IMR-90 (cell line): Measurements from ENCODE around the gene EVI5. TPM values are rescaled to one million over a fixed set of nuclear protein-coding genes. Genes with fewer than 3 reads are reported as not detected.
A peak's percentile ranks its signal among the peaks of the same experiment; 100 is the strongest.
"Not testable (repeated sequence)": the region's sequence is repeated elsewhere in the genome, so short reads cannot be mapped to it uniquely, and the experiment has no call there.

Source experiments
- ATAC-seq: fragments of 200-7000 bp; cut with Tn5 transposase; 2 replicates; pipeline ENCODE4 v1.9.1; 2020; ENCODE audit warnings: low read depth, mild to moderate bottlenecking, moderate library complexity
- BruUV-seq: library from RNA; stranded (reverse); fragments of 400-500 nt; replicated peaks from 2 replicates; lab custom pipeline; 2021; lab: Mats Ljungman, UMichigan
- CTCF ChIA-PET: fragments of 300-600 bp; formaldehyde crosslinking; extraction: SDS; loops from one replicate; lab custom pipeline; 2021; ENCODE audit warnings: antibody characterized with exemption; lab: Yijun Ruan, JAX
- POLR2A ChIA-PET: fragments of 300-600 bp; sonication (Branson Sonifier 250); formaldehyde crosslinking; loops from one replicate; lab custom pipeline; 2022; ENCODE audit warnings: antibody characterized with exemption; ENCODE audit not compliant: unreplicated experiment; lab: Charles Lee
- DNase-seq: peaks from one replicate; pipeline ENCODE4 v3.0.0; 2013
- H2AFZ ChIP-seq: replicated peaks from 2 replicates; pipeline ENCODE3; 2013; ENCODE audit warnings: low read length, mild to moderate bottlenecking; ENCODE audit not compliant: poor library complexity
- H2AK5ac ChIP-seq: 2 replicates; pipeline ENCODE4 v1.6.1; 2013; ENCODE audit warnings: low read depth, low read length, inconsistent platforms
- H2AK9ac ChIP-seq: replicated peaks from 2 replicates; pipeline ENCODE3; 2013; ENCODE audit warnings: mild to moderate bottlenecking, low read depth, low read length, moderate library complexity; ENCODE audit not compliant: poor library complexity
- H2BK120ac ChIP-seq: 2 replicates; pipeline ENCODE4 v1.6.1; 2013; ENCODE audit warnings: low read depth, low read length, inconsistent platforms
- H2BK15ac ChIP-seq: 3 replicates; pipeline ENCODE4 v1.6.1; 2013; ENCODE audit warnings: low read depth, low read length, inconsistent platforms
- H2BK20ac ChIP-seq: 2 replicates; pipeline ENCODE4 v1.6.1; 2013; ENCODE audit warnings: low read depth, mild to moderate bottlenecking, inconsistent platforms, low read length, moderate library complexity
- H2BK5ac ChIP-seq: 2 replicates; pipeline ENCODE4 v1.6.1; 2013; ENCODE audit warnings: mild to moderate bottlenecking, low read depth, low read length, inconsistent platforms; ENCODE audit not compliant: poor library complexity, severe bottlenecking
- H3K14ac ChIP-seq: replicated peaks from 2 replicates; pipeline ENCODE4 v1.6.1; 2013; ENCODE audit warnings: low read depth, low read length, inconsistent platforms
- H3K18ac ChIP-seq: 2 replicates; pipeline ENCODE4 v1.6.1; 2013; ENCODE audit warnings: low read depth, low read length, control low read depth
- H3K23ac ChIP-seq: 2 replicates; pipeline ENCODE4 v1.6.1; 2013; ENCODE audit warnings: low read depth, low read length, inconsistent platforms
- H3K27ac ChIP-seq: 2 replicates; pipeline ENCODE4 v1.5.1; 2013; ENCODE audit warnings: mild to moderate bottlenecking, control low read depth, low read length; ENCODE audit not compliant: insufficient read depth
- H3K27me3 ChIP-seq: 2 replicates; pipeline ENCODE4 v1.6.1; 2013; ENCODE audit warnings: low read length; ENCODE audit not compliant: control insufficient read depth, insufficient read depth
- H3K36me3 ChIP-seq: 2 replicates; pipeline ENCODE4 v1.6.1; 2013; ENCODE audit warnings: low read length, mixed read lengths; ENCODE audit not compliant: control insufficient read depth, insufficient read depth
- H3K4ac ChIP-seq: 2 replicates; pipeline ENCODE4 v1.6.1; 2013; ENCODE audit warnings: low read depth, low read length, inconsistent platforms
- H3K4me1 ChIP-seq: 2 replicates; pipeline ENCODE4 v1.6.1; 2013; ENCODE audit warnings: low read length, mixed read lengths; ENCODE audit not compliant: control insufficient read depth, insufficient read depth
- H3K4me2 ChIP-seq: 2 replicates; pipeline ENCODE4 v1.6.1; 2013; ENCODE audit warnings: low read depth, mild to moderate bottlenecking, control low read depth, low read length, moderate library complexity
- H3K4me3 ChIP-seq: 2 replicates; pipeline ENCODE4 v1.5.1; 2013; ENCODE audit warnings: low read depth, mild to moderate bottlenecking, control low read depth, low read length, moderate library complexity; ENCODE audit not compliant: insufficient read depth
- H3K56ac ChIP-seq: 2 replicates; pipeline ENCODE4 v1.6.1; 2013; ENCODE audit warnings: low read length, inconsistent platforms; ENCODE audit not compliant: insufficient read depth; ENCODE audit errors: extremely low read depth
- H3K79me1 ChIP-seq, 2 experiments: 2 replicates each; pipeline ENCODE4 v1.6.1; 2013; ENCODE audit warnings: low read length in 2 of 2, inconsistent platforms in 1 of 2, low read depth in 1 of 2
- H3K9ac ChIP-seq: 2 replicates; pipeline ENCODE4 v1.6.1; 2013; ENCODE audit warnings: low read depth, low read length, control low read depth
- H3K9me1 ChIP-seq: 2 replicates; pipeline ENCODE4 v1.6.1; 2013; ENCODE audit warnings: low read length, inconsistent platforms; ENCODE audit not compliant: insufficient read depth
- H3K9me3 ChIP-seq: 2 replicates; pipeline ENCODE4 v1.6.1; 2013; ENCODE audit warnings: low read length; ENCODE audit not compliant: control insufficient read depth, insufficient read depth
- H4K20me1 ChIP-seq: 2 replicates; pipeline ENCODE4 v1.6.1; 2013; ENCODE audit warnings: low read length, inconsistent platforms; ENCODE audit not compliant: insufficient read depth
- H4K5ac ChIP-seq: 2 replicates; pipeline ENCODE4 v1.6.1; 2013; ENCODE audit warnings: mild to moderate bottlenecking, low read depth, low read length, control low read depth
- H4K8ac ChIP-seq, 2 experiments: 2 replicates each; pipeline ENCODE4 v1.6.1; 2013; ENCODE audit warnings: low read depth in 2 of 2, low read length in 2 of 2, control low read depth in 1 of 2, inconsistent platforms in 1 of 2
- H4K91ac ChIP-seq: 2 replicates; pipeline ENCODE4 v1.6.1; 2013; ENCODE audit warnings: low read depth, low read length, inconsistent platforms; ENCODE audit not compliant: insufficient read depth
- CEBPB ChIP-seq: IDR thresholded peaks from 2 replicates; pipeline ENCODE4 v1.6.1; 2012; ENCODE audit warnings: low read depth, low read length, improper control_type of control experiment
- RAD21 ChIP-seq: IDR thresholded peaks from 2 replicates; pipeline ENCODE4 v1.6.1; 2012; ENCODE audit warnings: low read length, improper control_type of control experiment
- WGBS, 2 experiments: methylation state at CpG; one replicate each; pipeline versions ENCODE4 v1.1.5 to v1.1.7; 2013; ENCODE audit warnings: missing lambda C conversion rate in 2 of 2; ENCODE audit not compliant: insufficient read length in 1 of 2; ENCODE audit errors: extremely low coverage in 2 of 2; 5-methylcytosine and 5-hydroxymethylcytosine counted together
- dilution Hi-C: fragments of 300-500 bp; cut with HindIII; formaldehyde crosslinking; loops from one replicate; pipeline ENCODE4 v1.14.3; 2018; ENCODE audit warnings: low sequenced_read_pairs; ENCODE audit not compliant: unreplicated experiment
- in situ Hi-C: fragments of 300-500 bp; cut with MboI; formaldehyde crosslinking; loops from 3 replicates; pipeline ENCODE4 v1.14.3; 2019; ENCODE audit warnings: low sequenced_read_pairs, inconsistent platforms, mixed read lengths
- intact Hi-C: fragments of 100-400 bp; cut with micrococcal nuclease; formaldehyde crosslinking; loops from 2 replicates; pipeline ENCODE4 v1.10.0; 2022
- polyA plus RNA-seq, 3 experiments: library from polyadenylated mRNA; depleted of rRNA; stranded (reverse); fragments of >200 nt; gene quantifications; 2 replicates each; pipeline ENCODE4 v1.2.3, GENCODE V29; 2012; ENCODE audit warnings: low replicate concordance in 1 of 3
- total RNA-seq: library from RNA; depleted of rRNA; stranded (reverse); fragments of >200 nt; gene quantifications from 2 replicates; pipeline ENCODE4 v1.2.3, GENCODE V29; 2012

The EVI5 gene
- total and polyA plus RNA-seq, 2 of the 4 experiments (the other 2 are of a cell fraction) = 13.9 to 26.9 TPM

- Histone ChIP-seq H2BK20ac (no peak overlapping the region), H3K27me3 (no peaks in the 10 kb centered on the region), H4K8ac (no peak overlapping the region), H2BK120ac (no peak overlapping the region), H3K9ac (no peak overlapping the region), H3K9me3 (no peaks in the 10 kb centered on the region), H2AFZ (no peak overlapping the region), H3K23ac (no peak overlapping the region), H4K5ac (no peak overlapping the region), H2BK15ac (no peak overlapping the region), H3K4me3 (no peak overlapping the region), H3K36me3 (no peaks in the 10 kb centered on the region; the same call in 1 of the 2 replicates), H3K18ac (no peak overlapping the region), H3K79me1 (0 out of 4 replicates have a peak, but pooled peaks cover 0 to 3% of the 10 kb centered on the region in 2 experiments), H4K20me1 (no peaks in the 10 kb centered on the region), H3K9me1 (peaks cover 3% of the 10 kb centered on the region; the same call in 1 of the 2 replicates), H2BK5ac (no peak overlapping the region), H3K4ac (no peak overlapping the region), H3K56ac (no peak overlapping the region), H3K4me1 (no peaks in the 10 kb centered on the region), H2AK9ac (no peak overlapping the region), H3K14ac (no peak overlapping the region), H3K27ac (no peak overlapping the region), H4K91ac (no peak overlapping the region), H3K4me2 (no peak overlapping the region), H2AK5ac (no peak overlapping the region)
- dilution Hi-C loops (no loop called here), in situ Hi-C loops (no loop called here), intact Hi-C loops (no loop called here)
- no peak for ATAC-seq
- ChIA-PET CTCF (no interaction called here), POLR2A (no interaction called here)
- TF ChIP-seq RAD21 (no peak), CEBPB (0 out of 2 replicates have a peak, but pooled peaks have one; percentile 6)
- WGBS, 2 experiments = no CpG with 5 or more reads among the region's 2 CpGs
- BruUV-seq = no TSS peak
- DNase-seq = no peak
These were observed 257.2 kb downstream of the EVI5 start for GRCh38 chr1:92527670-92528069.

DNA sequence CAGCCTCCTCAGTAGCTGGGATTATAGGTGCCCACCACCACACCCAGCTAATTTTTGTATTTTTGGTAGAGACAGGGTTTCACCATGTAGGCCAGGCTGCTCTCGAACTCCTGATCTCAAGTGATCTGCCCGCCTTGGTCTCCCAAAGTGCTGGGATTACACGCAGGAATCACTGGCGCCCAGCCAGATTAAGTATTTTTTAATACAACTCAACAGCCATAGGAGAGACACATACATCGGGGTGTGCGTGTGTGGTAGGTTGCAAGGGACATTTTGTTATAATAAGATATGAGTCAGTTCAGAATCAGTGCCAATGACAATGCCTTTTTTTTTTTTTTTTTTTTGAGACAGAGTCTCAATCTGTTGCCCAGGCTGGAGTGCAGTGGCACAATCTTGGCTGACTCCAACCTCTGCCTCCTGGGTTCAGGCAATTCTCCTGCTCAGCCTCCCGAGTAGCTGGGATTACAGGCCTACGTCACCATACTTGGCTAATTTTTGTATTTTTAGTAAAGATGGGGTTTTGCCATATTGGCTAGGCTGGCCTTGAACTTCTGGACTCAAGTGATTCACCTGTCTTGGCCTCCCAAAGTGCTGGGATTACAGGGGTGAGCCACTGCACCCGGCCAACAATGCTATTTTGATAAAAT is 259.8 kb downstream of the EVI5 start:
- H3K18ac ChIP-seq, H3K79me1 ChIP-seq, BruUV-seq, H3K9me3 ChIP-seq, H3K56ac ChIP-seq, H2BK5ac ChIP-seq, H2AK5ac ChIP-seq, POLR2A ChIA-PET, H3K4me3 ChIP-seq, H4K20me1 ChIP-seq, H3K4me2 ChIP-seq, H4K5ac ChIP-seq, H2BK120ac ChIP-seq, H3K36me3 ChIP-seq, dilution Hi-C loops, H3K27ac ChIP-seq, H3K27me3 ChIP-seq, in situ Hi-C loops, H3K4ac ChIP-seq, ATAC-seq, H2AK9ac ChIP-seq, intact Hi-C loops, H3K9me1 ChIP-seq, H4K91ac ChIP-seq, DNase-seq, H2AFZ ChIP-seq, H4K8ac ChIP-seq, H2BK20ac ChIP-seq, H2BK15ac ChIP-seq, H3K4me1 ChIP-seq, H3K14ac ChIP-seq, H3K23ac ChIP-seq, H3K9ac ChIP-seq: not testable (repeated sequence)
- no CpG with 5 or more reads among the region's 9 CpGs for WGBS, 2 experiments
- CTCF ChIA-PET = interaction anchor here (0.6 kb wide), 1 partner anchor 25 kb away, joined by 4 read pairs; no protein-coding TSS in a partner anchor
